SK-MEL-5 (cell line): ENCODE data around the gene CLPTM1L. TPM values are rescaled to one million over a fixed set of nuclear protein-coding genes. Genes with fewer than 3 reads are reported as not detected.

Experiments used
- DNase-seq: peaks from one replicate; pipeline ENCODE4 v3.0.0-alpha.2; 2016; ENCODE audit warnings: low read depth, low spot score
- in situ Hi-C: cut with HindIII; loops from 2 replicates; pipeline ENCODE4 v1.10.0; 2016; ENCODE audit warnings: low sequenced_read_pairs, high pct_unique_total_duplicates, low pct_unique_long_range_greater_than_20kb
- polyA plus RNA-seq, 2 experiments: library from polyadenylated mRNA; depleted of rRNA; stranded (reverse); fragments of >200 nt; gene quantifications; 2 replicates each; pipeline ENCODE4 v1.2.3, GENCODE V29; 2015
- total RNA-seq: library from RNA; depleted of rRNA; stranded (reverse); fragments of >200 nt; shearing (Covaris generic); gene quantifications from 2 replicates; pipeline ENCODE4 v1.2.3, GENCODE V29; 2014; rRNA removed

CLPTM1L gene, protein sequence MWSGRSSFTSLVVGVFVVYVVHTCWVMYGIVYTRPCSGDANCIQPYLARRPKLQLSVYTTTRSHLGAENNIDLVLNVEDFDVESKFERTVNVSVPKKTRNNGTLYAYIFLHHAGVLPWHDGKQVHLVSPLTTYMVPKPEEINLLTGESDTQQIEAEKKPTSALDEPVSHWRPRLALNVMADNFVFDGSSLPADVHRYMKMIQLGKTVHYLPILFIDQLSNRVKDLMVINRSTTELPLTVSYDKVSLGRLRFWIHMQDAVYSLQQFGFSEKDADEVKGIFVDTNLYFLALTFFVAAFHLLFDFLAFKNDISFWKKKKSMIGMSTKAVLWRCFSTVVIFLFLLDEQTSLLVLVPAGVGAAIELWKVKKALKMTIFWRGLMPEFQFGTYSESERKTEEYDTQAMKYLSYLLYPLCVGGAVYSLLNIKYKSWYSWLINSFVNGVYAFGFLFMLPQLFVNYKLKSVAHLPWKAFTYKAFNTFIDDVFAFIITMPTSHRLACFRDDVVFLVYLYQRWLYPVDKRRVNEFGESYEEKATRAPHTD
- total RNA-seq: 587 and 632 TPM in 2 replicates
- 423 and 440 TPM in 2 replicates for polyA plus RNA-seq (2015; cell fraction: cytosol; rRNA removed)
- 193 and 205 TPM in 2 replicates for polyA plus RNA-seq (2015; cell fraction: nucleus; rRNA removed)

DNA sequence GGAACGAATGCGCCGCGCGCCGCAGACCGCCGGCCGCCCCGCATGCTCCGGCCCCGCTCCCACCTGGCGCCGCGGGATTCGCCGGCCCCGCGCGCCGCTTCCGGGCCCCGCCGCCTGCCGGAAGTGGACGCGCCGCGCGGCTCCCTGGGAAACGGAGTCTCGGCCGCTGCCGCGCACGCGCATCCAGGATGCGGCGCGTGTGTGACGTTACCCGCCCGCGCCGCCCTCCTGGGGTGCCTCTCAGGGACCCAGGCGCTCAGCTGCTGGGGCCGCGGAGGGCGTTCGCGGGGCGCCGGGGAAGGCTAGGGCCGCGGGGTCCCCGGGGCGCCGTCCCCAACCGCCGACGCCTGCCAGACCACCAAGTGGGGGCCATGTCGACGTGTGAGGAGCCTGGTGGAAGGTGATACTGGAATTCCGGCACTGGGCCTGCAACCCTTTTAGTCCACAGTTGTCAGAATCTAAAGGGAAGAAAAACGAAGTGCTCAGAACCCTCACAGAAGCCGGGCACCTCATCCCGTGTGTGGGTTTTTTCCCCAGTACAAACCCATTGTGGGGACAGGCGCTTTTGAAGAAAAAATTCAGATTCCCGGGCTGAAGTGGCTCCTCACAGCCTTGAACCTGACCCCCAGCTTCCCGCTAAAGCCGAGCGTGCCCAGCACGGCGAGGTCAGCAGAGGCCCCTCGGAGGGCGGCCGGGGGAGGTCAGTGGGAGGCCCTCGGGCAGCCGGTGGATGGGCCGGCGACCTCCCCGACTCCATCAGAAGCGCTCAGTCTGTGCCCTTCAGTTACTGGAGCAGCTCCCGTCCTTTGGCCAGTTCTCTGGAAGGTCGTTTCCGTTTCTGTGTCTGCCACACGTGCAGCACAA is at the start of gene CLPTM1L:
TSS of gene CLPTM1L (minus strand) at position 125 of the 864 bp plus-strand sequence. CDS start 258 bp downstream, outside the sequence.
- in situ Hi-C loops: no loop called here
- peak; percentile 88 for DNase-seq

DNA sequence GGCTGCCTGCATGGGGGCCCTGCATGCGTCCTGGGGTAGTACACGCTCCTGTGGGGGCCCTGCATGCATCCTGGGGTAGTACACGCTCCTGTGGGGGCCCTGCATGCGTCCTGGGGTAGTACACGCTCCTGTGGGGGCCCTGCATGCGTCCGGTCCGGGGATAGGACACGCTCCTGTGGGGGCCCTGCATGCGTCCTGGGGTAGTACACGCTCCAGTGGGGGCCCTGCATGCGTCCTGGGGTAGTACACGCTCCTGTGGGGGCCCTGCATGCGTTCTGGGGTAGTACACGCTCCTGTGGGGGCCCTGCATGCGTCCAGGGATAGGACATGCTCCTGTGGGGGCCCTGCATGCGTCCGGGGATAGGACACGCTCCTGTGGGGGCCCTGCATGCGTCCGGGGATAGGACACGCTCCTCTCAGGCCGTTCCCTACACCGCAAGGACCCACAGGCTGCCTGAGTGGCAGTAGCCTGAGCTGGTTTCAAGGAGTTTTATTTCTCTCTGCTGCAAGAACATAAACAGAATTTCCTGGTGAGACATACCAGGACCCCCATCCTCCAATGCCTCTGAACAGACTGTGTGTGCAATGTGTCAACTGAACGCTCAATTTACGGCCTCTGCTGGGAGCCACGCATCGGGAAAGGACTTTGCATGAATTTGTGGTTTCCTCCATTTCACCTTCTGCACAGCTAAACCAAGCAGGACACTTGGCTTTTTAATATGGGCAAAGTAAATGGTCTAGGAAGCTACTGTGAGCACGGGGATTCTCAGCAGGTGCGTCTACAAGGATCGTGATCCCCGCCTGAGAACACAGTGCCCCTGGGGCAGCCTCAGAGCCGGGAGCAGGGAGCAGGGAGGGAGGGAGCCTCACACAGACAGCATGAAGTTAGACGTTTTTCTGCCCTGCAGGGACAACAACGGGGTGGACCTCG is 48.9 kb upstream of the CLPTM1L start:
- in situ Hi-C loops: no loop called here
- DNase-seq: no peak

DNA sequence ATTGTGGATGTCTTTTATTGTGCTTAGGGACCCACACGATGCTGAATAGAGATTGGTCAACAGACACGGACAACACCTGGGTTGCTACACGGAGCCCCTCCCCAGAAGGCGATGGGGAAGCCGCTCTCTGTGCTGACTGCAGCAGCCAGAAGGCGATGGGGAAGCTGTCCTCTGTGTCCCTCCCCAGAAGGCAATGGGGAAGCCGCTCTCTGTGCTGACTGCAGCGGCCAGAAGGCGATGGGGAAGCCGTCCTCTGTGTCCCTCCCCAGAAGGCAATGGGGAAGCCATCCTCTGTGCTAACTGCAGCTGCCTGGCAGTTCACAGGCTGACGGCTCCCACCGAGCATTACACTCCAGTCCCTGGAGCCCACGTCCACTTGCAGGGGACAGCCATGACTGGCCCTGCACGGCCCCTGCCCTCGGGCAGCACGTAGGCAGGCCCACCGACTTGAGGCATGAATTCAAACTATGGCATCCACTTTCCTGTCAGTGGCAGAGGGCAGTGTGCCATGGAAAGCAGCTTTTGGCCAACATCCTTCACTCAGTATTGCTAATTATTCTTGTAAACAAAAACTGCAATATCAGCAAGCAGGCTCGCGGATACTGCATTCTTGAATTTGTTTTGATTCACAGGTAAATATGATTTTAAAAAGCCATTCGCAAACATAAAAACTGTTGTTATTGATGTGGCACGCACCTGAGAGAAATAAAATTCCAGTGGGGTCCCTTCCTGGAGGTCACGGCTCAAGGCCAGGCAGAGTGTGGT is 48.1 kb upstream of the CLPTM1L start:
- no peak for DNase-seq
- in situ Hi-C loops: no loop called here

DNA sequence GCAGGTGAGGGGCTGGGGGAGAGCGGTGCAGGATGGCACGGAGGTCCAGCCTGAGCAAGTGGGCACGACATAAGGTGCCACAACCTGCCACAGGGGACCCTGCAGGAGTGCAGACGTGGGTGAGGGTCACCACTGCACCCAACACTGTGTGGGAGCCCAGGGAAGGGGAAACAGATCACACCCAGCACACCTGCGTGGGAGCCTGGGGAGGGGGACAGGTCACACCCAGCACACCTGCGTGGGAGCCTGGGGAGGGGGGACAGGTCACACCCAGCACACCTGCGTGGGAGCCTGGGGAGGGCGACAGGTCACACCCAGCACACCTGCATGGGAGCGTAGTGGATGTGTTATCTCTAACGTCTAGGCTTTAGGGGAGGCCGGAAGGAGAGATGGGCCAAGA is 47.4 kb upstream of the CLPTM1L start:
- no peak for DNase-seq
- in situ Hi-C loops: no loop called here

DNA sequence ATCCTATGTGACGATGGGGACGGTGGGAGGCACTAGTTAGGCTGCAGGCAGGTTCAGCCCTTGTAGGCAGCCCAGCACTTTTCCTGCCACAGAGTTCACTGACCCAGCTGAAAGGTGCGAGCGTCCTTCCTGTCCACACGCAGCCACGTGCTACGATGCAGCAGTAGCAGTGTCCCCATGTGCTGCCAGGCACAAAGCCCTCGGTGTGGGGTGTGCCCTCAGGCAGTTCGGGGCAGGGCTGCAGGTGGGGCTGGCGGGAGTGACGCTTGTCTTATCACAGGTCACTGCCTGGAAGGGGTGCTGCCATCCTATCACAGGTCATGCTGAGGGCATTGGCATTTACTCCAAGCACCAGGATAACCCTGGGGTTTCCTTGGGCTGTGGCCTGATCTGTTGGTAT is 46.8 kb upstream of the CLPTM1L start:
- no peak for DNase-seq
- in situ Hi-C loops: no loop called here

DNA sequence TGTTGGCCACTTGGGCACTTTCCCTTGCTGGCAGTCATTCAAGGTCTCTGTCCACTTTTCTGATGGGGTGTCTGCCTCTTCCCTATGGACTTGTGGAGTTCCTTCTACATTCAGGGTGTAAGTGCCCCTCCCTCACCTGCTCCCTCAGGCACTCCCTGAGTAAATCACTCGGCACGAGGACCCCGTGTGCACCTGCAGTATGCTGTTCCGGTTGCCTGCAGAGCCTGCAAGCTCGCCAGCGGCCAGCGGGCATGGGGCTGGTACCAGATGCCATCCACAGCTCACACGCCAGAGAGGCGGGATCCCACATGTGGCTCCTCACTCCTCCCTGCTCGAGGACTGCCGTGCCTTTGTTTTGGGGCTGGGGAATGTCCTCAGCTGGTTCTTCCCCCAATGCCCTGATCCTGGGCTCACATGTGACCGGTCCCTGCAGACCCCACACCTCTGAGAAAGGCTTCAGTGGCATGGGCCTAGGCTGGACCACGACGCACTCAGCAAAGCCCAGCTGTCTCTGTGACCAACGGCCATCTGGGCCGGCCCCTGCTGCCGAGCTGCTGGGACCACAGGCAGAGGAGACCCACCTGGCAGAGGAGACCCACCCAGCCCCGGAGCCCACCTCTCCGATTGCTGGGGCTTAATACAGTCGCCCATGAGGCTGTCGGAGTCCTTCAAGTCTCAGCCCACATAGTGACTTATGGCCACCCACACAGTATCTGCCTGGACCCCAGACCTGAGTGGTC is 46.1 kb upstream of the CLPTM1L start:
- DNase-seq: no peak

DNA sequence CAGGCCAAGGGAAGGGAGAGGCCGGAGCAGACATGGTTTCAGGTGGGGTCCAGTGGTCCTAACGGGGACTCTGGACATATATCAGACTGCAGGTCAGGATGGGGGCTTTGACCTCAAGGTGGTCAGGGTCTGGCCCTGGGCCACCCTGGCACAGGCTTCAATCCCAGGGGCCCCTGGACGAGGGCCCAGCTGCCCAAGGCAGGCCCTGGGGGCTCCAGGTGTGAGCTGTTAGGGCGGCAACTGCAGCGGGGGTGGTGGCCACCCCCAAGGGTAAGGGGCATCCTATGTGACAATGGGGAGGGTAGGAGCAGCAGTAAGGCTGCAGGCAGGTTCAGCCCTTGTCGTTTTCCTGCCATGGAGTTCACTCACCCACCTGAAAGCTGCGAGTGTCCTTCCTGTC is 45.4 kb upstream of the CLPTM1L start:
- DNase-seq: no peak
- in situ Hi-C loops: no loop called here

More for the DNA sequence above, 46.1 kb upstream of the CLPTM1L start:
- in situ Hi-C loops: no loop called here

DNA sequence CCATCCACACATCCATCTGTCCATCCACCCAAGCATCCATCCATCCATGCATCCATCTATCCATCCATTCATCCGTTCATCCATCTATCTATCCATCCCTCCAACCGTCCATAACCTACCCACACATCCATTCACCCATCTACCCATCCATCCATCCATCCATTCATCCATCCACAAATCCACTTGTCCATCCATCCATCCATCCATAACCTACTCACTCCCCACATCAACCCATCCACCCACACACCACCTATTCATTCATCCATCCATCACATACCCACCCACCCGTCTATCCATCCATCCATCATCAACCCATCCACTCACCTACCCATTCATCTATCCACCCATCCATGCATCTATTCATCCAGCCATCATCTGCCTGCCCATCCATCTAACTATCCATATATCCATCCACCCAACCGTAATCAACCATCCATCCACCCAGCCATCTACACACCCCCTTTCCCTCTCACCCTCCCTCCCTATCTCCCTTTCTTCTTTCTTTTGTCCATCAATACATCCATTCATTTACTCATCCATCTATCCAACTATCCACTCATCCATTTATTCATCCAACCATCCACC is 43.6 kb upstream of the CLPTM1L start:
- no peak for DNase-seq
- in situ Hi-C loops: no loop called here

DNA sequence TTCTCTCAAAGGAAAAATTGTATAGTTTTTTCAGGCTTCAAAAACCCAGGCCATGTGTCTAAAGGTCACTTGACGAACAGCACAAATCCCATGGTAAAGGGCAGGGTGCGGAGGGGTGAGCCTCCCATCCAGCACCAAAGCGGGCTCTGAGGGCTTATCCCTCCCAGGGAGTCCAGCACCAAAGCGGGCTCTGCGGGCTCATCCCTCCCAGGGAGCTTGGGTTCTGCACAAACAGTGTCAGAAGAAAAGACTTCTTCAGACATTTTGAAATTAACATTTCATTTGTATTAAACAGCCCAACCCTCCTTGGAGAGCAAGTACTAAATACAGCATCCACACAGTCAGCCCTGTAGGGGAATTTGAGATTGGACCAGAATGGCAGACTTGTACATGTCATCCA is 43.0 kb upstream of the CLPTM1L start:
- in situ Hi-C loops: no loop called here
- no peak for DNase-seq

DNA sequence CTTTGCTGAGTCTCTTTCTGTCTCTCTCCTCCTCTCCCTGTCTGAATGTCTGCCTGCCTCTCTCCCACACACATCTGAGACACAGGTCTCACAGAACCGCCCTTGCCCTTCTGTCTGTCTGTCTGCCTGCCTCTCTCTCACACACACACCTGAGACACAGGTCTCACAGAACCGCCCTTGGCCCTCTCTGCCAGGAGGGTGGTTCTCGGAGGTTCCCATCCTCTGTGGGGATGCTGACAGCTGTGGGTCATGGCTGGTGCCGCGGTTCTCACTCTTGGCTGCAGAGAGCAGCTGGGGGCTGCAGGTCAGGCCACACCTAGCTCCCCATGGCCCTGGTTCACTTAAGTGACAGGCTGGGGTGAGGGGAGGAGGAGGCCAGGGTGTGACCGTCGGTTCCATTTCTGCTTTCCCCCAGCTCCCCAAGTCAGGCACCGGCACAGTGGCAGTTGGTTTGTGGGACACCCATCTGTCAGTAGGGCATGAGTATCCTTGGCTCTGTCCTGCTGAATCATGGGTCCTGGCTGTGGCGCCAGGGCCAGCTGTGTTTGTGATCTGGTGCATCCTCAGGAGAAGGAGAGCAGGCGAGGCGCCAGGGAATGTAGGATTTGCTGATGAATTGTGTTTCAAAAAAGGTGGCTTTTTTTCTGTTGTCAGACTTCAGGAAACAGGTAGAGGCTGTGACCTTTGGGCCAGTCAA is 42.3 kb upstream of the CLPTM1L start:
- in situ Hi-C loops: no loop called here
- DNase-seq: no peak

DNA sequence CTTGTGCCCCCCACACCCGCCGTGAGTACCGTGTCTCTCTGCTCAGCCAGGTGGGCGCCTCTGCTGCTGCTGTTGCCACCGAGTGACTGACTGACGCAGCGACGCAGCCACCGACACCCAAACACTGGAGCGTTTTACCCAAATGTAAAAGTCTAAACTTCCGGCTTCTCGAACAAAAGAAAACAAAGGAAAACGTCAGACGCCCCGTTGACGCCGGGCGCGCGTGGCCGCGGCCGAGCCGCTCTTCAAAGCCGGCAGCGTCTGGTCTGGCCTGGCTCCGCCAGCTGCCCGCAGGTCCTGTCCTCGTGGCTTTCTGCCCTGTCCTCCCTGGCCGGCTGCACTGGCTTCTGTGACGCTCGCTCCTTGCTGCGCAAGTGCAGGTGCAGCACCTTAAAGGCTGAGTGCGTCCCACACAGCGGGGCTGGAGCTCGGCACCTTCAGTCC is 41.4 kb upstream of the CLPTM1L start:
- DNase-seq: no peak
- in situ Hi-C loops: no loop called here

DNA sequence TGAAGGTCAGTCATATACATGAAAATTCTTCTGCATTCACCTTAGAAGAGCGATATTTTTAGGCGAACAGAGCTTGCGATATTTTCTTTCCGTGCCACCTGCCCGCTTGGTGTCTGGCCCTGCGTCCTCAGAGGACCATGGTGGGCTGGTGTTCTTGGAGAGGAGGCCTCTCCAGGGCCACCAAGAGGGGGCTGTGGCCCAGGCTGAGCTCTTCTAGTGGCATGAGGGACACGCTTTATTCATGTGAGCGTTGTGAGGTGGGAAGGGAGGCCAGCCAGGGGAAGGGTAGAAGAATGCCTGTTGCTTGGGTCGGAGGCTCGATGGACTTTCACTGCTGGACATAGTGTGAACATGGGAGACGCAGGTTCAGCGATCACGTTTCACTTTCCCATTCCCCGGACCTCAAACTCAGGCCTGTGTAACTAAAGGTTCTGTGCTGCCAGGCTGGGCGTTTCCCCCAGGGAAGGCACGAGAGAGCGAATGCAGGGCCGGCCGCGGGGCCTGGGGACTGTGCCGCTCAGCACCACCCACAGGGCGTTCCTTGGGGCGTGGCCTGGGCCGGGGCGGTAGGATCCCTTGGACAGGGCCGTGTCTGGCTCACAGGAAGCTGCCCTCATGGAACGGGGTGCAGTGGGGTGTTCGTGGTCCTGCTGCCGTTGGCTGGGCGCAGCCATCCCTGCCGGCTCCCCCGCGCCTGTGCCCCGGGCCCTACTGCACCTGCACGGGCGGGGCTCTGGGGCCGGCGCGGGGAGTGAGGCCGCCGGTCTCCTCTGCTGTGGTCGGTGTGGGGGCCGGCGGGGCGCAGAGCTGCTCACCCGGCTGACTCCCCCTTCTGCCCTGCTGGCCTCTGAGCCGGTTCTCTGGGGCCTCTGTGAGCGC is 40.7 kb upstream of the CLPTM1L start:
- in situ Hi-C loops: no loop called here
- DNase-seq: peak; percentile 66

DNA sequence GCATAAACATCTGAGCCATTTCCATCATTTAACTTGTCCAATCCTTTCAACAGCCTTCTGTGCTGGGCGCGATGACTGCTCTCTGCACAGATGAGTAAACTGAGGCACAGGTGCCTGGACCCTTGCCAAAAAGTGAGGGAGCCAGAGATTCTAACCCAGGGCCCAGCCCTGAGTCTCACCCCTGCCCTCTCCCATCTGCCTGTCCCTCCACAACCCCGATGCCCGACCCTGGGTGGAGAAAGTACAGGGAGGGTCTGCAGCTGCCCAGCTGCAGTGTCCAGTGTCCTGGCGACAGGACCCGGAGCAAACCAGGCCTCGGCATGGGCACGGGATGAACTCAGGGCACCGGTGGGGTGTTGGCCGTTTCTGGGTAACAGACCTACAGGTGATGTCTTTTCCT is 39.6 kb upstream of the CLPTM1L start:
- DNase-seq: no peak
- in situ Hi-C loops: no loop called here

DNA sequence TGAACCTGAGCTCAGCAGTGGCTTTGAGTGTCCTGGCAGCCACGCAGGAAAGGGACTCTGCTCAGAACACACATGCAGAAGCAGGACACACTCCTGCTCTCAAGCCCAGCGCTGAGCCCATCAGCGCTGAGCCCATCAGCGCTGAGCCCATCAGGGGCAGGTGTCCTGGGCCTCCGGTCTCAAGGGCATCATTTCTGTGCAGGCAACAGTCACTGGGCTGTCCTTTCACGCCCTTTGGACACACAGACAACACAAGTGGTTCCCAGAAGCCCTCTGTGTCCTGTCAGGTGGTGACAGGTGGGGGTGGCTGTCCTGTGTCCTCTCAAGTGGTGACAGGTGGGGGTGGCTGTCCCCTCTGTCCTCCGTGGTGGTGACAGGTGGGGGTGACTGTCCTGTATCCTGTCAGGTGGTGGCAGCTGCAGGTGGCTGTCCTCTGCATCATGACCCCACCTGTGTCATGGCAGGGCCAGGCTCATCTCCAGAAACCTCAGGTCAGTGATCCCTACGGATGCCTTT is 39.0 kb upstream of the CLPTM1L start:
- DNase-seq: no peak
- in situ Hi-C loops: no loop called here
